ENCODE results near the gene SGCA. TPM values are rescaled to one million over a fixed set of nuclear protein-coding genes. Genes with fewer than 3 reads are reported as not detected.

SGCA gene
- total and polyA plus RNA-seq, 2 of the 13 experiments (the other 11 are each of a cell fraction or from before 2014, with no cell fraction given), result not detected

DNA sequence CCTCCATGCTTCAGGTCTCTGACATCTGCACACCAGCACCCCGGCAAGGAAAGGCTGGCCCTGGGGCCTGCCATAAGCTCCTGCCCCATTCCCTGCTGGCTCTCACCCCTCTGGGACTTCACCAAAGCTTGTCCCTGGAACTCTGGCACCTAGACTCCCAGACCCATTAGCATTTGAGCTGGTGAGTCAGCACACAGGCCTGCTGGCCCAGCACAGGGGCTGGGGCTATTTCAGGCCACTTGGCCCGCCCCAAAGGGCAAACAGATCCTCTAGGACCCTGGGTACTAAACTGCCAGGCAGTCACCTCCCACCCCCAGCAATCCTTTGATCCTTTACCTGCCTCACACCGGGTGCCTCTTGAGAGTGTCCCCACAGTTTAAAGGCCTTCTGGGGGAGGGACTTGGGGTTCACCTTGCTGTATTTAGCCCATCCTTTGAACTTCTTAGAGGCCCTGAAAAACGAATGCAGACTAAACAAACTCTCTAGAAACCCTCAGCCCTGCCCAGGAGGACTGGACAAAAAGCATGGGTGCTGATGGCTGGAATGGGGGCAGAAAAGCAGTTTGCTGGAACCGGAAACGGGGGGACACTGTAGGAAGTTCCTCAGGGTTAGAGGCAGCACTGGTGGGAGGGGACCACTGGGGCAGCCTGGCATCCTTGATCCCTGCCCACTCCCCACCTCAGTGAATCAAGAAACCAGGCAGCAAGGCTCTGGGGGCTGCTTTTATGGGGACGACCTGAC is 32.6 kb upstream of the SGCA start (continued):
- TF ChIP-seq NR2C2 (CRISPR knock-in tag; IDR thresholded peaks at IDR 0.05; ENCODE audit: borderline replicate concordance) (no peak), HOXA7 (CRISPR knock-in tag; IDR thresholded peaks at IDR 0.05) (no peak), RFX5 (IDR thresholded peaks at IDR 0.05; ENCODE audit: low read depth, low read length) (no peak), JUNB (CRISPR knock-in tag; IDR thresholded peaks at IDR 0.05; ENCODE audit: borderline replicate concordance) (no peak), MAZ (IDR thresholded peaks at IDR 0.05; ENCODE audit: borderline replicate concordance, low read depth, low read length) (peak; percentile 39; the same call in 1 of the 2 replicates), MAZ (CRISPR knock-in tag; IDR thresholded peaks at IDR 0.05; ENCODE audit: low read depth) (no peak), NFE2 (CRISPR knock-in tag; IDR thresholded peaks at IDR 0.05) (no peak), RXRB (CRISPR knock-in tag; IDR thresholded peaks at IDR 0.05; ENCODE audit: borderline replicate concordance) (peak; percentile 90), CHD4 (IDR thresholded peaks at IDR 0.05; ENCODE audit: borderline replicate concordance, low read length) (no peak), TBP (CRISPR knock-in tag; IDR thresholded peaks at IDR 0.05) (no peak), ZNF484 (CRISPR knock-in tag; IDR thresholded peaks at IDR 0.05; ENCODE audit: borderline replicate concordance, low read depth) (no peak), GFI1 (CRISPR knock-in tag; IDR thresholded peaks at IDR 0.05; ENCODE audit: borderline replicate concordance) (no peak), ZNF782 (CRISPR knock-in tag; IDR thresholded peaks at IDR 0.05; ENCODE audit: borderline replicate concordance) (no peak), SOX13 (IDR thresholded peaks at IDR 0.05) (no peak), SOX13 (CRISPR knock-in tag; conservative IDR thresholded peaks at IDR 0.05 in 1 of 2, IDR thresholded peaks at IDR 0.05 in 1 of 2) (peak in 1 of 2 experiments; percentile 29; a peak in 1 of 4 replicates), ZNF235 (CRISPR knock-in tag; IDR thresholded peaks at IDR 0.05; ENCODE audit: borderline replicate concordance) (no peak), ZNF10 (CRISPR knock-in tag; IDR thresholded peaks at IDR 0.05; ENCODE audit: borderline replicate concordance, low read depth) (no peak), MEF2D (CRISPR knock-in tag; IDR thresholded peaks at IDR 0.05) (no peak), ZSCAN21 (CRISPR knock-in tag; IDR thresholded peaks at IDR 0.05; ENCODE audit: borderline replicate concordance) (no peak)
- TF ChIP-seq, protein P1, sequence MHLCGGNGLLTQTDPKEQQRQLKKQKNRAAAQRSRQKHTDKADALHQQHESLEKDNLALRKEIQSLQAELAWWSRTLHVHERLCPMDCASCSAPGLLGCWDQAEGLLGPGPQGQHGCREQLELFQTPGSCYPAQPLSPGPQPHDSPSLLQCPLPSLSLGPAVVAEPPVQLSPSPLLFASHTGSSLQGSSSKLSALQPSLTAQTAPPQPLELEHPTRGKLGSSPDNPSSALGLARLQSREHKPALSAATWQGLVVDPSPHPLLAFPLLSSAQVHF (CRISPR knock-in tag; IDR thresholded peaks at IDR 0.05), result no peak
- TF ChIP-seq, protein P2, sequence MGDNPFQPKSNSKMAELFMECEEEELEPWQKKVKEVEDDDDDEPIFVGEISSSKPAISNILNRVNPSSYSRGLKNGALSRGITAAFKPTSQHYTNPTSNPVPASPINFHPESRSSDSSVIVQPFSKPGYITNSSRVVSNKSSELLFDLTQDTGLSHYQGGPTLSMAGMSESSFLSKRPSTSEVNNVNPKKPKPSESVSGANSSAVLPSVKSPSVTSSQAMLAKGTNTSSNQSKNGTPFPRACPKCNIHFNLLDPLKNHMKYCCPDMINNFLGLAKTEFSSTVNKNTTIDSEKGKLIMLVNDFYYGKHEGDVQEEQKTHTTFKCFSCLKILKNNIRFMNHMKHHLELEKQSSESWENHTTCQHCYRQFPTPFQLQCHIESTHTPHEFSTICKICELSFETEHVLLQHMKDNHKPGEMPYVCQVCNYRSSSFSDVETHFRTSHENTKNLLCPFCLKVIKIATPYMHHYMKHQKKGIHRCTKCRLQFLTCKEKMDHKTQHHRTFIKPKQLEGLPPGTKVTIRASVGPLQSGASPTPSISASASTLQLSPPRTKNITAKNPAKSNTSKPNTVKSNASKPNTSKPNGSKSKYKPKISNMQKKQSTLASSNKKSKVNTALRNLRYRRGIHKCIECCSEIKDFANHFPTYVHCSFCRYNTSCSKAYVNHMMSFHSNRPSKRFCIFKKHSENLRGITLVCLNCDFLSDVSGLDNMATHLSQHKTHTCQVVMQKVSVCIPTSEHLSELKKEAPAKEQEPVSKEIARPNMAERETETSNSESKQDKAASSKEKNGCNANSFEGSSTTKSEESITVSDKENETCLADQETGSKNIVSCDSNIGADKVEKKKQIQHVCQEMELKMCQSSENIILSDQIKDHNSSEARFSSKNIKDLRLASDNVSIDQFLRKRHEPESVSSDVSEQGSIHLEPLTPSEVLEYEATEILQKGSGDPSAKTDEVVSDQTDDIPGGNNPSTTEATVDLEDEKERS (CRISPR knock-in tag; IDR thresholded peaks at IDR 0.05), result no peak
- TF ChIP-seq, protein P3, sequence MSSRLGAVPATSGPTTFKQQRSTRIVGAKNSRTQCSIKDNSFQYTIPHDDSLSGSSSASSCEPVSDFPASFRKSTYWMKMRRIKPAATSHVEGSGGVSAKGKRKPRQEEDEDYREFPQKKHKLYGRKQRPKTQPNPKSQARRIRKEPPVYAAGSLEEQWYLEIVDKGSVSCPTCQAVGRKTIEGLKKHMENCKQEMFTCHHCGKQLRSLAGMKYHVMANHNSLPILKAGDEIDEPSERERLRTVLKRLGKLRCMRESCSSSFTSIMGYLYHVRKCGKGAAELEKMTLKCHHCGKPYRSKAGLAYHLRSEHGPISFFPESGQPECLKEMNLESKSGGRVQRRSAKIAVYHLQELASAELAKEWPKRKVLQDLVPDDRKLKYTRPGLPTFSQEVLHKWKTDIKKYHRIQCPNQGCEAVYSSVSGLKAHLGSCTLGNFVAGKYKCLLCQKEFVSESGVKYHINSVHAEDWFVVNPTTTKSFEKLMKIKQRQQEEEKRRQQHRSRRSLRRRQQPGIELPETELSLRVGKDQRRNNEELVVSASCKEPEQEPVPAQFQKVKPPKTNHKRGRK (CRISPR knock-in tag; IDR thresholded peaks at IDR 0.05), result no peak
- TF ChIP-seq, protein P4, sequence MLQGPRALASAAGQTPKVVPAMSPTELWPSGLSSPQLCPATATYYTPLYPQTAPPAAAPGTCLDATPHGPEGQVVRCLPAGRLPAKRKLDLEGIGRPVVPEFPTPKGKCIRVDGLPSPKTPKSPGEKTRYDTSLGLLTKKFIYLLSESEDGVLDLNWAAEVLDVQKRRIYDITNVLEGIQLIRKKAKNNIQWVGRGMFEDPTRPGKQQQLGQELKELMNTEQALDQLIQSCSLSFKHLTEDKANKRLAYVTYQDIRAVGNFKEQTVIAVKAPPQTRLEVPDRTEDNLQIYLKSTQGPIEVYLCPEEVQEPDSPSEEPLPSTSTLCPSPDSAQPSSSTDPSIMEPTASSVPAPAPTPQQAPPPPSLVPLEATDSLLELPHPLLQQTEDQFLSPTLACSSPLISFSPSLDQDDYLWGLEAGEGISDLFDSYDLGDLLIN (CRISPR knock-in tag; IDR thresholded peaks at IDR 0.05; ENCODE audit: borderline replicate concordance), result no peak
